ENCODE measurements around the gene HSF2BP.
A peak's percentile ranks its signal among the peaks of the same experiment; 100 is the strongest.
"Not testable (repeated sequence)": the region's sequence is repeated elsewhere in the genome, so short reads cannot be mapped to it uniquely, and the experiment has no call there.

HSF2BP gene

DNA sequence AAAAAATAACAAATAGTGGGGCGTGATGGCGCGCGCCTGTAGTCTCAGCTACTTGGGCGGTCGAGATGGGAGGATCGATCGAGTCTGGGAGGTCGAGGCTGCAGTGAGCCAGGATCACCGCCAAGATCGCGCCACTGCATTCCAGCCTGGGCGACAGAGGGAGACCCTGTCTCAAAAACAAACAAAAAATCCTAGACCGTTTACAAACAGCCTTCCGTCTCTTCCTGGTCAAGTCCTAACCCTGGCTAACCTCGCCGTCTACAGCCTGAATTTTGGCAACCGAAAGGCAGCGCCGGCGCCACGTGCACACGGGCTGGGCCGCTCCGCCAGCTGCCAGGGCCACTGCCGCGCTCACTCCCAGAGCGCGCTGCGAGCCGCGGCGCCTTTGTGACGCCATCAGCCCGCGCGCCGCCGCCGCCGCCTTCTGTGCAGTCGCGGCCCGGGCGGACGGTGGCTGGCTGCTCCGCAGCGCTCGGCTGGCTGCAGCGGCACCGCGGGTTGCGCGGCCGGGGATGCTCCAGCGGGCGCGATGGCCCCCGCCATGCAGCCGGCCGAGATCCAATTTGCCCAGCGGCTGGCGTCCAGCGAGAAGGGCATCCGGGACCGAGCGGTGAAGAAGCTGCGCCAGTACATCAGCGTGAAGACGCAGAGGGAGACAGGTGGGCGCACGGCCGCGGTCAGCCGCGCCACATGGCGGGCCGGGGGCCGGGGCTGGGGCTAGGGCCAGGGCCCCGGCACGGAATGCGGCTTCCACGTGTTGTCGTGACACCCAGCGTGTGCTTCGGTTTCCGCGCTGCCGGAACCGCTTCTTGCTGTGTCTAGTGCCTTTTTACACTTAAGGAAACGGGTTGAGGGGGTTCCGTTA is at the start of gene HSF2BP, which contains the start of gene RRP1B:
HSF2BP (minus strand) TSS at position 353 of the 865 bp plus-strand sequence. CDS start 1,392 bp downstream, outside the sequence.
RRP1B (plus strand) TSS at position 425 of the 865 bp plus-strand sequence; CDS start at position 530, 105 bp downstream.
- DNase-seq (ENCODE audit: extremely low read depth in 1 of 2, low read depth in 1 of 2): peak; percentile 43 to 69

- no peak for DNase-seq (ENCODE audit: extremely low read depth in 1 of 2, low read depth in 1 of 2)
These were observed 49.6 kb upstream of the HSF2BP start for GRCh38 chr21:43708745-43709381.

GRCh38 chr21:43707462-43707861 is 48.2 kb upstream of the HSF2BP start:
- no peak for DNase-seq (ENCODE audit: extremely low read depth in 1 of 2, low read depth in 1 of 2)

DNA sequence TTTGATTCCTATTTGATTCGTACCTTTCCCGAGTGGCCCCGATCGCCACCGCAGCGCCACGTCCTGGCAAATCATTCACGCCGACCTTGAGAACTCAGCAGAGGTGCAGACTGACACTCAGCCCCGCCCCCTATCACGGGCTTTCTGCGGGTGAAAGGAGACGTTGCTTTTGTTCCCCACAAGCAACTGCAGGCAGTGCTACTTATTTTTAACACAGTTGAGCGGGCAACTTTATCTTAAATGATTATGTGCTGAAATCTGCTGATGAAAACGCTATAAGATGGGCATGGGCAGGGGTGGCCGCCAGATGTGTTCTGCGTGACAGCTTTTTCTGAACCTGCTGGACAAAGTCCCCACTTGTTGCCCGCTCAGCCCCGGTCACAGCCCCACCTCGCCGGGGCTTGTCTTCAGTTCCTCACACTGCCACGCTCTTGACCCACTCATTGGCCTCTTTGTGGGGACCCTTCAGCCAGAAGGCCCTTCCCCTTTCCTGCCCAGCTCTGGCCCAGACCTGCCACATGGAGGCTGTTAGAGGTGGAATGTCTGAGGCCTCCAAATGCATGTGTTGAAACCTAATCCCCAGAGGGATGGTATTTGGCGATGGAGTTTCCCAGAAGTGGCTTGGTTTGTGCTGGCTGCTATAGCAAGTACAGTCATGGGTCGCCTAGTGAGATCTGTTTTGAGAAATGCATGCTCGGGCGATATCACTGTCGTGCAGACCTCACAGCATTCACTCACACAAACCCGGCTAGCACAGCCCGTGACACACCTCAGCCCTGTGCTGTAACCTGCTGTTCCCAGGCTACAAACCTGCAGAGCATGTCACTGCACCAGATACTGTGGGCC is 44.0 kb upstream of the HSF2BP start:
- no peak for DNase-seq (ENCODE audit: extremely low read depth in 1 of 2, low read depth in 1 of 2)

- DNase-seq (ENCODE audit: extremely low read depth in 1 of 2, low read depth in 1 of 2): no peak
These were observed 43.4 kb upstream of the HSF2BP start for GRCh38 chr21:43702785-43703034.

DNA sequence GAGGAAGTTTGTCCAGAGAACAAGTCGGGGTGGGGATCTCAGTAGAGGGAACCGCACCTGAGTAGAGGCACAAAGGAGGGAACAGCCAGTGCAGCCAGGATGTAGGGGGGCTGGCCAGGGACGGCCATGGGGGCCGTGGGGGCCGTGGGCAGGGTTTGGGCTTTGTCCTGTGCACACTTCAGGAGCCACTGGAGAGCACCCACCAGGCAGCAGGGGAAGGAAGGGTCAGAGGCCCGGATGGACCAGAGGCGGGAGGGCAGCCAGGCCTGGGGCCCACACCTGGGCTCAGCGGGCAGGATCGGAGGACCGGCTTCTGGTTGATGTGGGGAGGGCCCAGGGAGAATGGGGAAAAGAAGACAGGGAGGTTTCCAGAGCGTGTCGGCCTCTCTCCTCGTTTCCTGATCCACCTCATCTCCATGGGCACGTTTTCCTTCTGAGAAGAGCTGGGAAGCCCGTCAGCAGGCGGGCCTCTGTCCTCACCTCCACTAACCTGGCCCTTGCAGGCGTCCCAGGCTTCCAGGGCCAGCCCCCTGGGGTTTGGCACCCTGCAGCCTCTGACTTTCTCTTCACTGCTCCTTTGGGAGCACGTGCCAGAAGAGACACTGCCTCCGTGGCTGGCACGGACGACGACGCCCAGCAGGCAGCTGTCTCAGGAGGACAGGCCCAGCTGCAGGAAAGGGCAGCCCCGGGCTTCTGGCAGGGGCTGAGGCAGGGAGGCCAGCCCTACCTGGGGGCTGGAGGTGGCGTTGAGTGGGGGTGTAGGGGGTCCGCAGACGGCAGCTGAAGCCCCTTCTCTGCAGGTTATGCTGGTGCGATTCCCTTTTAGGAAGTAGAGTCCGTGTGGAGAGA is 42.9 kb upstream of the HSF2BP start:
- no peak for DNase-seq (ENCODE audit: extremely low read depth in 1 of 2, low read depth in 1 of 2)

GRCh38 chr21:43699933-43700599 is 40.8 kb upstream of the HSF2BP start:
- no peak for DNase-seq (ENCODE audit: extremely low read depth in 1 of 2, low read depth in 1 of 2)

GRCh38 chr21:43699492-43699777 is 40.1 kb upstream of the HSF2BP start:
- not testable (repeated sequence) for DNase-seq (ENCODE audit: extremely low read depth in 1 of 2, low read depth in 1 of 2)

GRCh38 chr21:43697758-43698643 is 38.7 kb upstream of the HSF2BP start:
- no peak for DNase-seq (ENCODE audit: extremely low read depth in 1 of 2, low read depth in 1 of 2)

DNA sequence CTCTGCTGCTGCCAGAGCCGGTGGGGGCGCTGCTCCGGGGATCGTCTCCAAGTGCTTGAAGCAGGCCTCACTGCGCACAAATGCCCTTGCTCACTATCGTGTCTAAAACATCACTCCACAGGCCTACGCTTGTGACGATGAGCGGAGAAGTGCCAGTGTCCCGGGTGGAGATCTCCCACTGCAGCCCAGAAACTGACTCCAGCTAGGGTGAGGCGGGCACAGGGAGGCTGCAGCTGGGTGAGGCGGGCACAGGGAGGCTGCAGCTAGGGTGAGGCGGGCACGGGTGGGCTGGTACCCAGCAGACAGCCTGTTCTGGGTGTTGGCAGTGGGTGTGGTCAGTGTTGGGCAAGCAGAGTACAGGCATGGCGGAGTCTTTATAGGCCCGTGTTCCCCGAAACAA is 36.9 kb upstream of the HSF2BP start:
- DNase-seq (ENCODE audit: extremely low read depth in 1 of 2, low read depth in 1 of 2): no peak

GRCh38 chr21:43694437-43695079 is 35.3 kb upstream of the HSF2BP start:
- DNase-seq (ENCODE audit: extremely low read depth in 1 of 2, low read depth in 1 of 2): no peak

- DNase-seq (ENCODE audit: extremely low read depth in 1 of 2, low read depth in 1 of 2): no peak
These were observed 34.7 kb upstream of the HSF2BP start for GRCh38 chr21:43693981-43694380.

DNA sequence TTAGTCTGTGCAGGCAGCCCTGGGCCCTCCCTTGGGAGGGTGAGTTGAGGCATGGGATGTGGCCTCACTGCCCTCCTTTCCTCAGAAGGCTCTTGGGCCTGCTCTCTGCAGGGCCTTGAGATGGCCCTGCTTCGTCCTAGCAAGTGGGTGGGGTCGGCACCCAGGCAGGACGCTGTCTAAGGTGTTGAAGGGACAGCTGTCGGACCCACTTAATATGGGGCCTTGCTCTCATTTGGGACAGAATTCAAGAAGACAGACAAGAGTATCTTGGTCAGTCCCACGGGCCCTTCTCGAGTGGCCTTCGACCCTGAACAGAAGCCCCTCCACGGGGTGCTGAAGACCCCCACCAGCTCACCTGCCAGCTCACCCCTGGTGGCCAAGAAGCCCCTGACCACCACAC is 33.7 kb upstream of the HSF2BP start:
- no peak for DNase-seq (ENCODE audit: extremely low read depth in 1 of 2, low read depth in 1 of 2)

- DNase-seq (ENCODE audit: extremely low read depth in 1 of 2, low read depth in 1 of 2): no peak
These were observed 32.5 kb upstream of the HSF2BP start for GRCh38 chr21:43691801-43692200.

DNA sequence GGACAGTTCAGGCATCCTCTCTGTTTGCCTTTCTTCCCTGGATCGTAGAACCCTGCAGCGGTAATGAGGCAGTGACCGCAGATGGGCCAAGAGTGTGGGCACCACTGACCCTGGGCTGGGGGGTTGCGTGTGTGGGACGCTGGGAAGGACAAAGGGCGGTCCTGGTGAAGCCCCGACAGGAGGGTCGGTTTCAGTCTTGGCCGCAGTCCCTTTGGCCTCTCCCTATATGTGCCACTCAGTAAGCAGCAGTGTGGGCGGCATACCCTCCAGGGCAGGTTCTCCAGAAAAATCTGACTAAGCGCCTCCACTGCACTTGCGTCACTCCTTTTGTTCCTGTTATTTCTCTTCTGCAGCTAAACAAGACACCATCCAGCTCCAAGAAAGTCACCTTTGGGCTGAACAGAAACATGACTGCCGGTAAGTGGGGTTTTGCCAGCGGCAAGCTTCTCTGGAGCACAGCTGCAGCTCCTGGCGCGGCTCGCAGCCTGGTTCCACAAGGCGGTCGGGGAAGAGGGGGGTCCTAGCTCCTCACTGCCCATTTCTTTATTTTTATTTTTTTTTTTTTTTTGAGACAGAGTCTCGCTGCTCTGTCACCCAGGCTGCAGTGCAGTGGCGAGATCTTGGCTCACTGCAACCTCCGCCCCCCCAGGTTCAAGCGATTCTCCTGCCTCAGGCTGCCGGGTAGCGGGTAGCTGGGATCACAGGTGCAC is 32.0 kb upstream of the HSF2BP start:
- no peak for DNase-seq (ENCODE audit: extremely low read depth in 1 of 2, low read depth in 1 of 2)

GRCh38 chr21:43690346-43690745 is 31.1 kb upstream of the HSF2BP start:
- DNase-seq (ENCODE audit: extremely low read depth in 1 of 2, low read depth in 1 of 2): no peak

GRCh38 chr21:43689556-43690337 is 30.5 kb upstream of the HSF2BP start:
- DNase-seq (ENCODE audit: extremely low read depth in 1 of 2, low read depth in 1 of 2): no peak
